H1 (cell line): ENCODE data around the gene PLB1.

Experiments used
- ASH2L ChIP-seq: fragments of 200-600, 300-600 bp; sonication (generic); IDR thresholded peaks from one replicate; pipeline ENCODE4 v1.7.1; 2017; ENCODE audit warnings: low read length
- CBX8 ChIP-seq: fragments of 300-800, 300-1000 bp; sonication (generic); IDR thresholded peaks from 2 replicates; pipeline ENCODE4 v1.7.1; 2016; ENCODE audit warnings: low read depth, low read length, borderline replicate concordance
- CREB1 ChIP-seq: IDR thresholded peaks from 2 replicates; pipeline ENCODE4 v1.6.1; 2012; ENCODE audit warnings: inconsistent platforms
- EZH2 ChIP-seq: fragments of 200-600 bp; sonication (generic); IDR thresholded peaks from 2 replicates; pipeline ENCODE4 v1.7.1; 2012; ENCODE audit warnings: low read depth, mild to moderate bottlenecking, moderate library complexity, low read length, inconsistent platforms; ENCODE audit not compliant: severe bottlenecking
- GABPA ChIP-seq: IDR thresholded peaks from 2 replicates; pipeline ENCODE4 v1.6.1; 2011; ENCODE audit warnings: mild to moderate bottlenecking, low read length, moderate library complexity, borderline replicate concordance; ENCODE audit not compliant: insufficient read depth
- HDAC6 ChIP-seq: IDR thresholded peaks from one replicate; pipeline ENCODE4 v1.7.1; 2012; ENCODE audit warnings: low read depth, mild to moderate bottlenecking, inconsistent platforms, low read length, moderate library complexity
- POLR2A ChIP-seq, 2 experiments: IDR thresholded peaks; 1 replicate in 1 of 2; 2 replicates in 1 of 2; pipeline ENCODE4 v1.6.1; 2011; ENCODE audit warnings: low read depth in 2 of 2, low read length in 2 of 2, mild to moderate bottlenecking in 2 of 2; ENCODE audit errors: control extremely low read depth in 1 of 2
- POLR2AphosphoS5 ChIP-seq: IDR thresholded peaks from 2 replicates; pipeline ENCODE4 v1.6.1; 2011; ENCODE audit warnings: low read depth, low read length
- SRF ChIP-seq: IDR thresholded peaks from 2 replicates; pipeline ENCODE4 v1.6.1; 2011; ENCODE audit warnings: mild to moderate bottlenecking, low read depth, low read length, moderate library complexity
- TBP ChIP-seq: IDR thresholded peaks from 2 replicates; pipeline ENCODE4 v1.6.1; 2011; ENCODE audit warnings: low read depth, low read length, improper control_type of control experiment
- TEAD4 ChIP-seq: IDR thresholded peaks from 2 replicates; pipeline ENCODE4 v1.6.1; 2012; ENCODE audit warnings: low read depth, low read length, inconsistent platforms, mixed read lengths
- TF ChIP-seq, protein P1 (sequence below), 3 experiments: IDR thresholded peaks; 1 replicate in 2 of 3; 2 replicates in 1 of 3; pipeline versions ENCODE4 v1.5.1 to v1.6.1; 2011; ENCODE audit warnings: low read length in 3 of 3, mild to moderate bottlenecking in 3 of 3, inconsistent platforms in 2 of 3, low read depth in 1 of 3, moderate library complexity in 1 of 3; ENCODE audit not compliant: insufficient read depth in 1 of 3; ENCODE audit errors: control extremely low read depth in 1 of 3

DNA sequence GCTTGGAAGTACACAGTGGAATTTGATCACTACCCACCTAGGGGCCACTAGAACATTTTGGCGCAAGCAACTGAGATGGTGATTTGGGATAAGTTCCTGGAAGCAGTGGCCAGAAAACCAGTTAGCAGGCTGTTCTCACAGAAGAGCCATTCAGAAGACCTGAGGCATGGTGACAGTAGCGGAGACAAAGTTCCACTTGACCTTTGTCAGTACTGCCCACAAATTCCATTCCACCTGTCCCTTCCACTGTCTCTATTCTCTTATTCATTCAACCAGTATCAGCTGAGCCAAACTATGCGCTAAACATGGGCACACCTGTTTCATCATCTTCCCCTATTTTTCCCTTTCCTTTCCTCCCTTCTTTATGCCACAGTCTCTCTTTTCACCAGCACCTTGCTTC is 196.6 kb downstream of the PLB1 start:
- TF ChIP-seq ASH2L (no peak), EZH2 (no peak), GABPA (no peak), TBP (no peak), CBX8 (no peak), POLR2A (IDR thresholded peaks at IDR 0.05; ENCODE audit: control extremely low read depth in 1 of 2, low read depth in 2 of 2, low read length in 2 of 2) (no peak), CREB1 (no peak), SRF (no peak), HDAC6 (no peak), POLR2AphosphoS5 (no peak), TEAD4 (no peak)
- TF ChIP-seq, protein P1, sequence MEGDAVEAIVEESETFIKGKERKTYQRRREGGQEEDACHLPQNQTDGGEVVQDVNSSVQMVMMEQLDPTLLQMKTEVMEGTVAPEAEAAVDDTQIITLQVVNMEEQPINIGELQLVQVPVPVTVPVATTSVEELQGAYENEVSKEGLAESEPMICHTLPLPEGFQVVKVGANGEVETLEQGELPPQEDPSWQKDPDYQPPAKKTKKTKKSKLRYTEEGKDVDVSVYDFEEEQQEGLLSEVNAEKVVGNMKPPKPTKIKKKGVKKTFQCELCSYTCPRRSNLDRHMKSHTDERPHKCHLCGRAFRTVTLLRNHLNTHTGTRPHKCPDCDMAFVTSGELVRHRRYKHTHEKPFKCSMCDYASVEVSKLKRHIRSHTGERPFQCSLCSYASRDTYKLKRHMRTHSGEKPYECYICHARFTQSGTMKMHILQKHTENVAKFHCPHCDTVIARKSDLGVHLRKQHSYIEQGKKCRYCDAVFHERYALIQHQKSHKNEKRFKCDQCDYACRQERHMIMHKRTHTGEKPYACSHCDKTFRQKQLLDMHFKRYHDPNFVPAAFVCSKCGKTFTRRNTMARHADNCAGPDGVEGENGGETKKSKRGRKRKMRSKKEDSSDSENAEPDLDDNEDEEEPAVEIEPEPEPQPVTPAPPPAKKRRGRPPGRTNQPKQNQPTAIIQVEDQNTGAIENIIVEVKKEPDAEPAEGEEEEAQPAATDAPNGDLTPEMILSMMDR (IDR thresholded peaks at IDR 0.05; ENCODE audit: control extremely low read depth in 1 of 3, insufficient read depth in 1 of 3, low read depth in 1 of 3, low read length in 3 of 3): no peak
